Stimulated activated CD8-positive, alpha-beta memory T cell treated with anti-CD3 and anti-CD28 coated beads, Interleukin-12 subunit alpha, Interleukin-12 subunit beta, amount 100 ng/mL, for 24 hours (primary cell): ENCODE results near the gene UBE4A.
"Not testable (repeated sequence)": the region's sequence is repeated elsewhere in the genome, so short reads cannot be mapped to it uniquely, and the experiment has no call there.

Experiments used
- DNase-seq: peaks from one replicate; pipeline ENCODE4 v3.0.0-alpha.2; 2020; ENCODE audit errors: extremely low read depth

Gene UBE4A

DNA sequence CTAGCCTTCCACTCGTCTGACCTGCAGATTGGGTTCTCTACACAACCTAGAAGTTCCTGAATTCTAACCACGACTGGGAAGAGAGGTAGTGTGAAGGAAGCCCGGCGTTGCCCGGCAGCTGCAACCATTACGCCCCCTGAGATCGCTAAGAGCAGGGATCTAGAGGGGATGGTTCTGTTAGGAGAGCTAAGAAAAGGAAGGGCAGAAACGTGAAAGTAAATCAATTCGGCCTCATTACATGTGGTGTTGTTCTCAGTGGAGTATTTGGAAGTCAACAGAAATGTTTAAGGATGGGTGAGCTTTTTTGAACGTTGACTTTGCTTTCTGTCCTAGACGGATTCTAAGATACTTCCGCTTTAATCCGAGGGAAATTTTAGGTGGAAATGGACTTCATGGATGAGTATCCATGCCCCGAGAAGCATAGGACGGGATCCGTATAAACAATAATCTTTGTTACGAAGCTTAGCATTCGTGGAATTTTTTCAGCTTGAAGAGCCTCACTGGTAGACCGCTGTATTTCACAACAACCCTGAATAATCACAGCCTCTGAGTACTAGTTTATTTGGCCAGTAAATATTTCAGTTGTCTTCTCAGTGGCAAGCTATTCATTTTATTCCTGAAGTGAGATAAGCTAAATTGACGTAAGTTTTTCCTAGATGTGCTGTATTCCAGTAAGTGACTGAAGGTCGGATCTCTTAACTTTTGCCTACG, 42.6 kb downstream of the UBE4A start:
- DNase-seq, result no peak

DNA sequence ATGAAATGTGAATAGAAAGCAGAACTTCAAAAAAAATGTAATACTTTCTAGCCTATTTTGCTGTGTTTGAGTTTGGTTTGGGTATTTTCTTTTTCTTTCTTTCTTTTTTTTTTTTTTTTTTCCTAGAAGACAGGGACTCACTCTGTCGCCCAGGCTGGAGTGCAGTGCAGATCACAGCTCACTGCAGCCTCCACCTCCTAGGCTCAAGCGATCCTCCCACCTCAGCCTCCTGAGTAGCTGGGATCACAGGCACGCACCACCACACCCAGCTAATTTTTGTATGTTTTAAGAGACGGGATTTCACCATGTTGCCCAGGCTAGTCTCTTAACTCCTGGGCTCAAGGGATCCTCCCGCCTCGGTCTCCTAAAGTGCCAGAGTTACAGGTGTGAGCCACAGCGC, 43.2 kb downstream of the UBE4A start:
- DNase-seq, result not testable (repeated sequence)

DNA sequence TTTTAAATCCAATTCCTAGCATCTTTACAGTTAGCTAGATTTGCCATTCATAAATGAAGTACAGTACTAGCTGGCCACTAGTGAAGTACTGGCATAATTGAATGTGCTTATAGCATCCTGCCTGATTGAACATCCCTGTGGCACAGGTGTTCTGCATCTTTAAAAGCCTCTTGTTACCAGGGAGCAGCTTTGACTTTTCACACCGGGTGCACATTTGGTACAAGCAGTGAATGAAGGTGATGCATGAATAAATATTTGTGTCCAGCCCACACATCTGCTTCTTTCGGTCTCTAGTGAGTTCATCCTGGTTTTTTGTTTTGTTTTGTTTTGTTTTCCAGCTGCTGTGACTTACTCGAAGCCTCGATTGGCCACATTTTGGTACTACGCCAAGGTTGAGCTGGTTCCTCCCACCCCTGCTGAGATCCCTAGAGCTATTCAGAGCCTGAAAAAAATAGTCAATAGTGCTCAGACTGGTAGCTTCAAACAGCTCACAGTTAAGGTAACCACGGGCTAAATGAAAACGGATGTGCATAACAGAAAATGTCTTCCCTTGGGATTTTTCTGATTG, 47.3 kb downstream of the UBE4A start:
- no peak for DNase-seq

DNA sequence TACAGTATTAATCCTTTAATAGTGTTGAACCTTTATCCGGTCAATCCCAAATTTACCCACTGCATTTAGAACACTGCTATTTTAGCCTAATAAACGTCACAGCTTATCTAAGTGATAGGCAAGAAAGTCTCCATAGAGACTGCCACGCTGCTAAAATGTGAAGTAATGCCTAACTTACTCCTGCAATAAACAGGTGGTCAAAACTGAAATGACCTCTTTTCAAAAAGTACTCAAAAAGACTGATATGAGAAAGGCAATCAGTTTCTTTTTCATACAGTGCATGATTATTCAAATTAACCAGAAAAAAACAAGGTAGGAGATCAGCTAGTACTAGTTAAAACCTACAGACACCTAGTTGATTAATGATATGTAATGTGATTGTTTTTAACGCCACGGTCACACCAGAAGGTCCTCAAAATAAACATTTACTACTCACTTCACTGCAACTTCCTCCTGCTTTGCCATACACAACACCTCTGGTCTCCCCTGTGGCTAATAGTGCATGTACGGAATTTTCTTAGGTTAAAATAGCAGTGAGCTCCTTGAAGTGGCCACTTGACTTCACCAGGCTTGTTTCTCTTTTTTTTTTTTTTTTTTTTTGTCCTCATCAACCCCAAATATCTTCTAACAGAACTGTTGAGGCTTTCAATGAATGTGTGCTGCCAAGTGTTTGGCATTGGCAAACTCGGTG, 50.8 kb downstream of the UBE4A start:
- DNase-seq, result no peak

DNA sequence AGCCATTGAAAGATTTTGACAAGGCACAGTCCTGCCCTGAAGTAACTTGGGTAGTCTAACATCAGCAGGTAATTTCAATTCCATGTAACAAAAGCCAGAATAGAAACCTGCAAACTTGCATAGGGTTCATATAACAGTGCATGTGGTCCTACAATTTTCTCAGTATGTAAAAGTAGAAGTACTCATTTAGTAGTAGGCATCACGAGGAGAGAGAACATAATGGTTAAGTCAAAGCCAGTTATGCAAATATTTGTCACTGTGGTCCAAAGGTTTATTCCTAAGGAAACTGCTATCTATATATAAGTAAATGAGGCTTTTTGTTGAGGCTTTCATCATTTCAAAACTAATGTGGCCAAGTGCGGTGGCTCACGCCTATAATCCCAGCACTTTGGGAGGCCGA, 52.1 kb downstream of the UBE4A start:
- DNase-seq, result no peak

DNA sequence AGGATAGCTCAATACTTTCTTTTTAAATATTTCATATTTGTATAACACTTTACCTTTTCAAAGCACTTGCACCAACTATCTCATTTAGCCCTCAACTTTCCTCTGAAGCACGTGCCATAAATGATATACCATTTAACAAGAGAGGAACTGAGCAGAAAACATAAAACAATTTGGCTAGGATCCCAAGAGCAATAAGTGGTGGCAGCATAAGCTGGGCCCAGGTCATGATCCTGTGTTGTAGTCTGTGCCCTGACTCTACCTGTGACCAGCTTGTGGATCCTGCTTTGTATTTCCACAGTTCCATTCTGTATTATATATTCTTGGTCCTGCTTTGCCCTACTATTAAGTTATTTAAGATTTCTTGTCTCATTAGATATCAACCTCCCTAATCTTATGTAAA, 53.5 kb downstream of the UBE4A start:
- no peak for DNase-seq

DNA sequence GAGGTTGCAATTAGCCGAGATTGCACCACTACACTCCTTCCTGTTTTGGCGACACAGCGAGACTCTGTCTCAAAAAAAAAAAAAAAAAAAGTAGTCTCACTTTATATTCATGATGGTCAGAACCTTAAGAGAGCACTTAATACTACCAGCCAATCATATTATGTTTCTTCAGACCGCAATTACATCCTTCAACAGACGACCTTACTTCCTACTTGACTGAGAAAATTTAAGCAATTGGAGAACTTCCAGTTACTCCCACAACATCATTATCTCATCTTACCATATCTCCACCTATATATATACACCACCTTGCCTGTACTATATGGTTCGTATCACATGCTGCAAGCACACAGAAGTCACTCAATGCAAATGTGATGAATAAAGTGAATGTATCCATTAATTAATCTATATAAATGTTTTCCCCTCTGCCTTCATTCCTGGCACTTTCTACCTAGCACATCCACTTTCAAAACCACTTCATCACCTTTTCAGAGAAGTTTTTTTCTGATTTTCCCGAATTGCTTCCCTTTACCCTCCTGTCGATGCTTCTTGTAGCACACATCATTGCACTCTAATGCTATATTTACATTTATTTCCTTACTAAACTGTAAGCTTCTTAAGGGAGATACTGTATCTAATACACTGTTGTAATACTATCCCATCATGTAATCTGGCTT, 55.8 kb downstream of the UBE4A start:
- DNase-seq, result no peak

DNA sequence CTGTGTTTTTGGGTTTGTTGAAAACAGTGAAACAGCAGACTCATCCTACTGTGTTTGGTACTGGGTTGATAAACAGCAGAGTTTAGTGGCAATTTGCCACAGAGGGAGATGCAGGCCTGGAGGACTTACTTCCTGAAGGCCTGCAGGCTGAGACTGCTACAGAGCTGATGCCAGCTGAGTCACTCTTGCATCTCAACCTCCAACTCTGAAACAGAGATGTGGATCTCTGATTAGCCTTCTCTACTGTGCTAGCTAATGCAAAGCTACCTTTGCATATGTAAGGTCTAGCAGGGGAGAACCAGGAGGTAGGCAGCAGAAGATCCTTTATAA, 56.3 kb downstream of the UBE4A start:
- no peak for DNase-seq

DNA sequence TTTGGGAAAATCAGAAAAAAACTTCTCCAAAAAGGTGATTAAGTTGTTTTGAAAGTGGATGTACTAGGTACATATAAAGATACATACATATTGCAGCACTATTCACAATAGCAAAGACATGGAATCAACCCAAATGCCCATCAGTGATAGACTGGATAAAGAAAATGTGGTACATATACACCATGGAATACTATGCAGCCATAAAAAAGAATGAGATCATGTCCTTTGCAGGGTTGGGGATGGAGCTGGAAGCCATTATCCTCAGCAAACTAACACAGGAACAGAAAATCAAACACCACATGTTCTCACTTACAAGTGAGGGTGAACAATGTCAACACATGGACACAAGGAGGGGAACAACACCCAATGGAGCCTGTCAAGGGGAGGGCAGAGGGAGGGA, 57.5 kb downstream of the UBE4A start:
- DNase-seq, result not testable (repeated sequence)

DNA sequence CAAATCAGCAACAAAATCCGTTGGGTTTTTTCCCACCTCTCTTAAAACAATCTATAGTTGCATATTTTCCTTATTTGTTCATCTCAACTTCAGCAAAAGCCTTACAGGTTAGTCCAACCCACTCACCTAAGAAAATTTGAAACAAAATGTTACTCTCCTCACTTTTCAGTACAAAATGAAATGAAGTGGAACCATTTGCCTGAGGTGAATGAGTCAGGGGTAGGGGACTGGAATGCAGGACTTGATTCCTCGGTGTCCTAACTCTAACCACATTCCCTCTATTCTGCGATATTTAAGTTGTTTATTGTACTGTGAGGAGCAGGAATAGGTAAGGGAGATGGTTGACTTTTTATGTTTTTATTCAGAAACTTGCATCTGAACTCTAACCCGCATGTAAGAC, 58.4 kb downstream of the UBE4A start:
- no peak for DNase-seq

DNA sequence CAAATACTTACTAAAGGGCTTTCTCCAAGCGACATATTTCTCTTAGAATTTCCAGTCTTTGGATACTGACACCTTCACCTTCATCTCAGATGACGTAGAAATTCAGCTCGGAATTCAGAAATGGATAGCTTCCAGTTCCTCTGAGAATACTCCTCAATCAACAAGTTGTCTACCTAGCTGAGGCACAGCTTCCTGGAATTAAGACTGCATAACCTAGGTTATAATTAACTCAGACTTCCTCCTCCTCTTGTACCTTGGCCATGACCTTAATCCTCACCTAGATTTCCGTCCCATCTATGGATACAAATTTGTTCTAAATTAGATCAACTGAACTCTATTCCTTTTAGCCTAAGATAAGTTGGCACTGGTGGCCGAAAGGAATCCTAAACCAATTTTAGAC, 59.4 kb downstream of the UBE4A start:
- DNase-seq, result no peak

DNA sequence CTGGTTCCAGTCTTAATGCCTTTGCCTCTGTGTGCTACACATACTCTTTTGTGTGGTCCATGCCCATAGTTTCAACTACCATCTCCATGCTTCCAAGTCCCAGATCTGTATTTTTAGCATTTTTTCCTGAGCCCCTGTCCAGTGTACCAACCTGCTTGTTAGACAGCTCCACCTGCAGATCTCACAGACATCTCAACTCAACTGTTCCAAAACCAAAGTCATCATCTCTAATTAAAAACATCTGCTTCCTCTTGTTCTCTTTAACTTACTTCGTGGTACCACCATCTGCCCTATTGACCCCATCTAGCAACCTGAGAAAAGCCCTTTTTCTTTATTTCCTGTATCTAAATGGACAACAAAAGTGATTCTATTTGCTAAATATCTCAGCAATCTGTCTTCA, 68.3 kb downstream of the UBE4A start:
- DNase-seq, result no peak

DNA sequence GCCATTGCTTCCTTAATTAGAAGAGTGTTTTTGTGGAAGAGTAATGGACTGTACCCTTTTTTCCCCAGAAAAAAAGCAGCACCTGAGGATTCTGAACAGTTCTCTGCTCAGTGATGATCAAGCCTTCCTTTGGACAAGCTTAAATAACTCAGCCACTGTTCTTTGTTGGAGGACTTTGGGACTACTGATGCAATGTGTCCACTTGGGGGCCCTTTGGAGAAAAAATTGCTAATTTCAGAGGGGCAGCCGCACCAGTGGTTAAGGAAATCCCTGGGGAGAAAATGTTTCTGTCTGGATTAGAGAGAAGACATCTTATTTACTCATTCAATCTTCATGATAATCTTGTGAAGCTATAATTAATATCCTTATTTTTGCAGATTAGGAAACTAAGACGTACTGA, 71.6 kb downstream of the UBE4A start:
- no peak for DNase-seq

DNA sequence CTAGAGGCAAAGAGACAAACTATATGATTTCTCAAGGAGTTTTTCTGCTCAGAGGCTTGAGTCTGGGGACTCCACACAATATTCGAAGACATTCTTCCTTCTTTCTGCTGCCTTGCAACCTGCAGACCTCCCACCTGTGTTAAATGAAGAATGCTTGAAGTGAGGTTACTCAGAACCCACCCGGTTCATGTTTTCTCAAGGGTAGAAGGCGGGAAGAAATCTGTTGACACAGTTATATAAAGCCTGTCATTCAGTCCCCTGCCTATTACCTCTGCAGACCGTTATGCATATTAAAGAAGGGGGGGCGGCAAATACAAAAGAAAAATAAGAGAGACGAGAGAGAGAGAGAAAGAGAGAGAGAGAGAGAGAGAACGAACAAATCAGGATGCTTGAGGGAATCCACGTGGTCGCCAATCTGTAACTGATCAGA, 74.7 kb downstream of the UBE4A start:
- DNase-seq, result no peak

DNA sequence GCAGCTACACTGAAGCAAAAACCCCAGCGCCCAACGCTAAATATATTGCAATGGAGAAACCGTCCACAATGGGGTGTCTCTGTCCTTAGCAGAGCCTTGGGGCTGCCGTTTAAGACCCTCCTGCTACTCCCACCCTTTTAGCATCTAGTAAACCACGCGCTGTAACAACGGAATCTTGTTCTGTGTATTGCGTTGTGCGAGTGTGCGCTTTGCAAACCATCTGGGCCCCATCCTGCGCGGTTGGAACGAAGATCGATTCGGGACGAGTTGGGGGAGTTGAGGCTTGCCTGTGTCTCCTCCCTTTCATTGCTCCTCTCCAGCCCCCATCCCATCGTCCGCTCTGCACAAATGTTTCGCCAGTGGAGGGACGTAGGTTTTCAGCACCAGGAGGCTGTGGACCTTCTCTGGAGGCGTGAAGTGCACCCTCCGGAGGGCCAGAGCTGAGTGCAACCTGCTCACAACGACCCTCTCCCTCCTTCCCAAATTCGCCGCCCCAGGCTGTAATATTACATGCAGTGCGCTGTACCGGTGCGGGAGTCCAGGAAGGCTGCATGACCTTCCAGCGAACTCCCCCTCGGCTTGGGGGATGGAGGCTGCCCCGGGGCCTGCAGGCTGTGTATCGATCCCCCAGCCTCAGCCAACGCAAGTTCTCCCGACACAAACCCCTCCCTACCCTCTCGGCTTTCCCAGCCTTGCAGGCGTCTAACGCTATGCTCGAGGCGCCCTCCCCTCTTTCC, 75.3 kb downstream of the UBE4A start:
- DNase-seq, result no peak

DNA sequence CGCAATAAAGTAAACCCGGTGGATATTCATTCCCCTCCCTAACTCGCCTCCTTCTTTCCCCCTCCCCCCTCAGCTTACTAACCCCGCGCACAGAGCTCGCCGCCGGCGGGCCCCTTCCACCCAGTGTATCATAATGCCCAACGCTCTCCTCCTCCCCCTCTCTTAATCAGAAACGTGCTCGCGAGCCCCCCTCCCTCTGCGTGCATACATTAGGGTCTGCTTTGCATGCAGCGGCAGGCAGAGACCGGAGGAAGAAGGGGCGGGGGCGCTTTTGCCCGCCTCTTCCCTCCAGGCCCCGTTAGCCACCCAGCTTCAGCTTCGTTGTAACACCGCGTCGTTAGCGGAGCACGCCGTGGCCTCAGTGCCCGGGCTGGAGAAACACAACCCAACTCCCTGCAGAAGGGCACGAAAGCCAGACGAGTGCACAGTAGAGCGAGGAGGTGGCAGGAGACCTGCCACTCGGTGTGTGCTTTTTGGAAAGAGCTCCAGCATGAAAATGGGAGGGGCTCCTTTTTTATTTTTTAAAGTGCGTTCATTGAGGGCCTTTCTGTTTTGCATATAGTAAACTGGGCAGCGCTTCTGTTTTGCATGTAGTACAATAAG, 76.0 kb downstream of the UBE4A start:
- DNase-seq, result peak; percentile 41

DNA sequence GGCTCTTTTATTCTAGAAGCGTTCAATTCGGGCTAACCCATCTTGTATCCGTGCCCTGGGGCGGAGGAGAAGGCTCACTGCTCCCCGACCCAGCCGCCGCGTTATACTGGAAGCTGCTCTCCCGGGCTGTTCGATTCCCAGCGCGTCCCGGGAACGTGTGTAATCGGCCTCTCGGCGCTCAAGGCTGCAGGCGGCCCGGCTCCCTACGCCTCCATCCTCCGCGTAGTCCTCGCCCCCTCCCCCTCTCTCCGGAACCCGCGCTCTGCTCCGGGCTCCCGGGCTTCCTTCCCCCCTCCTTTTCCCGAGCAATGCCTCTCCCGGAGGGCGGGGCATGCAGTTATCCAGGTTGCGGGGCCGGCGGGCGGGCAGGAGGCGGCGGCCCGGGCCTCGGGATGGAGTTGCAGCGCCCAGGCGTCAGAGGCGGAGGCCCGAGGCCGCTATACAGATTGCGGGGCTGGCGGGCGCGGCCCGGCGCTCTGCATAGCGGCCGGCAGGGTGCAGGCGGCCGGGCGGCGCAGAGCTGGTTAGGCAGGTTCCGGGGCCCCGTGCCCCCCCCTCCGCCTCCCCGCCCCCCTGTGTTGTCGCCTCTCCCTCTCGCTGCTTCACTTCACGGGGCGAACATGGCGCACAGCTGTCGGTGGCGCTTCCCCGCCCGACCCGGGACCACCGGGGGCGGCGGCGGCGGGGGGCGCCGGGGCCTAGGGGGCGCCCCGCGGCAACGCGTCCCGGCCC, 76.7 kb downstream of the UBE4A start, which contains the start of gene KMT2A:
KMT2A (plus strand) TSS at position 600 of the 732 bp plus-strand sequence; CDS start at position 621, 21 bp downstream.
- peak; percentile 84 for DNase-seq

DNA sequence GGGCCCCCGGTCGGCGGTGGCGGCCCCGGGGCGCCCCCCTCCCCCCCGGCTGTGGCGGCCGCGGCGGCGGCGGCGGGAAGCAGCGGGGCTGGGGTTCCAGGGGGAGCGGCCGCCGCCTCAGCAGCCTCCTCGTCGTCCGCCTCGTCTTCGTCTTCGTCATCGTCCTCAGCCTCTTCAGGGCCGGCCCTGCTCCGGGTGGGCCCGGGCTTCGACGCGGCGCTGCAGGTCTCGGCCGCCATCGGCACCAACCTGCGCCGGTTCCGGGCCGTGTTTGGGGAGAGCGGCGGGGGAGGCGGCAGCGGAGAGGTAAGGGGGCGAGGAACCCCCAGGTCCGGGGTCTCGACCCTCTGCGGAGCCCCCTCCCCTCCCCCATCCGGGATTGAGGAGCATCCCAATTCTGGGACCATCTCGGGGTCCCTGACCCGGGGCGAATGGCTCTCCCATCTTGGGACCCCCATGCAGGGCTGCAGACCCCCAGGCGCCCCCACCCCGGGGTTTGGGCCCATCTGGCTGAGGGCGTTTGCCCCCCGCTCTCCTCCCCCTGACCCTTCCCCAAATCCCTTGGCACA, 77.3 kb downstream of the UBE4A start:
- no peak for DNase-seq

DNA sequence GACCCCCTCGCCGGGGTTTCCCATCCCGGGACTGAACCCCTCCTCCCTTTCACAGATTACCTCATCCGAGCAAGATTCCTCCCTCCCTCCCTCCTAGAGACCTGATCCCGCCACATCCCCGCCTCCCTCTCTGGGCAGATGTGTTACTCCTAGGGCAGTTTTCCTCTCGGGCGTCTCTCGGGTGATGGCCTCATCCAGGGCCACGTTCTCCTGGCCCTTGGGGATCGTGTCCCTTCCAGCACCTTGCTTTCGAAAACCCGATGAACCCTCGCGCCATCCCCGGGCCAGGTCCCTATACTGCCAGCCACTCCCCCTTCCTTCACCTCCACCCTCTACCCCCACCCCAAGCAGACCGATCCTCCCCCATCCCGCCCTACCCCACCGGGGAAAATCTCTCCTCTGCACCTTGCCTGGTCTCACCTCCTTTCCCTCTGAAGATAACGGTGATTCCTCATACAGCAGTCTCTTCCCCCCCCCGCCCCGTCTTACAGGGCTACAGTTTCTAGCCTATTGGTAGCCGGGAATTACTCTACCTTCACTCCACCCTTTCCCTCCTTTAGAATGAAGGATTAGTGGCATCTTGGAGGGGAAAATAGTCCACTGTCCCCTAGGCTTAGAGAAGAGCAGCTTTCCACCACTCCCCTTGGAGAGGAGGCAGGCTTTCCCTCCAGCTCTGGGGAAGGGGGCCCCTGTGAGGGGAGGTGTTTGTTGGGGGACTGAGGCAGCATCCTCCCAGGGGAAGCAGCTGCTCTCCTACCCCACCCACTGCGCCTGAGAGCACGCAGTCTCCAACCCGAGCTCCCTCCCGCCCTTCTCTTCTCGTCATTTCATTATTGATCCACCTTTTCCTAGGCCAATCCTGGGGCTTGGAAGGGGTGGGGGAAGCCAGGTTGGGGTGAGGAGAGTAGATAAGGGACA, 78.1 kb downstream of the UBE4A start:
- DNase-seq, result no peak
